Measurements from ENCODE around the gene SIK1. TPM values are rescaled to one million over a fixed set of nuclear protein-coding genes. Genes with fewer than 3 reads are reported as not detected.

The SIK1 gene
- polyA plus RNA-seq, 2 of the 4 experiments (the other 2 are of a cell fraction): 12.2 to 74.0 TPM

DNA sequence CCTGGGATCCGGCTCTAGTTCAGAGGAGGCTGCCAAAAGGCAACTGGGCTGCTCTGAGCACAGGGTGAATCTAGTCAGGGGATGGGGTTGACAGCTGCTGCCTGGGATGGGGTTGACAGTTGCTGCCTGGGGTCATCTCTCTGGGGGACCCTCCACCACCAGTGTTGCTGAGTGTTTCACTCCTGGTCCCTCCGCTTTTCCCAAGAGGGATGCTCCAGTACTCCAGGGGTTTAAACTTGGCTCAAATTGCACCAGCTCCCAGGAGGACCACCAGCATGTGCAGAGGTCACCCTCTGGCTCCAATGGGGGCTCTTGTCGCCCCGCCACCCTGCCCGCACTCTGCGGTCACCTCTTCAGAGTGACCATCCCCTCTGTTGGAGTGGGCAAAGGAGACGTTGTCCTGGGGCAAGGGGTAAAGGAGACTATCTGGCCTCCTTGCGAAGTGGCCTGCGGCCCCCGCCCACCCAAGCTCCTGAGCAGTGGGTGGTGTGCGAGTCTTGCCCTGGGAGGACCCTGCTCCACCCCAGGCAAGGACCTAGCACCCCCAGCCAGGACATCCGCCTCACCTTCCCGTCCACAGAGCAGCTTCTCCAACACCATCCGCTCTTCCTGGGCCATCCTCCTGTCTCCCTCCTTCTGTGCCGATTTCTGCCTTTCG is 52.6 kb downstream of the SIK1 start:
- Histone ChIP-seq H3K4me3 (no peak overlapping the region), H3K4me1 (peaks cover 5% of the 10 kb centered on the region), H3K27ac (peak overlapping the region in 1 of 2 experiments; percentile 26; a peak in 2 of 6 replicates), H3K9me3 (no peaks in the 10 kb centered on the region), H3K4me2 (no peak overlapping the region)
- FAIRE-seq: no peak
- ChIA-PET CTCF (interaction anchor here (0.7 to 1.6 kb wide), 2 partner anchors 10 to 12 kb away, joined by 3 read pairs; no protein-coding TSS in a partner anchor), POLR2A (no interaction called here)
- TF ChIP-seq MYC (IDR thresholded peaks at IDR 0.05; ENCODE audit: borderline replicate concordance, low read length) (no peak), CEBPB (IDR thresholded peaks at IDR 0.05) (no peak), HOXB13 (CRISPR knock-in tag; IDR thresholded peaks at IDR 0.05; ENCODE audit: low read depth) (no peak), REST (IDR thresholded peaks at IDR 0.05) (no peak), RFX5 (IDR thresholded peaks at IDR 0.05) (no peak), FOXS1 (CRISPR knock-in tag; IDR thresholded peaks at IDR 0.05) (no peak), POLR2AphosphoS2 (conservative IDR thresholded peaks at IDR 0.05; ENCODE audit: low read length) (no peak), NPAS2 (CRISPR knock-in tag; IDR thresholded peaks at IDR 0.05; ENCODE audit: borderline replicate concordance) (no peak), NFE2L2 (conservative IDR thresholded peaks at IDR 0.05; ENCODE audit: low read length) (no peak), KDM1A (IDR thresholded peaks at IDR 0.05; ENCODE audit: low read depth) (no peak), CBX2 (IDR thresholded peaks at IDR 0.05; ENCODE audit: borderline replicate concordance, low read depth) (no peak), MAZ (IDR thresholded peaks at IDR 0.05; ENCODE audit: borderline replicate concordance, low read depth, low read length) (no peak), JUN (IDR thresholded peaks at IDR 0.05) (no peak), RNF2 (IDR thresholded peaks at IDR 0.05; ENCODE audit: borderline replicate concordance, low read depth) (no peak), ELK1 (IDR thresholded peaks at IDR 0.05; ENCODE audit: low read depth, low read length) (no peak)
- 91% methylated on average over 13 of the region's 16 CpGs for WGBS (ENCODE audit: missing lambda C conversion rate)
- no peak for ATAC-seq
- DNase-seq (ENCODE audit: low read depth in 1 of 2, low spot score in 1 of 2): no peak

DNA sequence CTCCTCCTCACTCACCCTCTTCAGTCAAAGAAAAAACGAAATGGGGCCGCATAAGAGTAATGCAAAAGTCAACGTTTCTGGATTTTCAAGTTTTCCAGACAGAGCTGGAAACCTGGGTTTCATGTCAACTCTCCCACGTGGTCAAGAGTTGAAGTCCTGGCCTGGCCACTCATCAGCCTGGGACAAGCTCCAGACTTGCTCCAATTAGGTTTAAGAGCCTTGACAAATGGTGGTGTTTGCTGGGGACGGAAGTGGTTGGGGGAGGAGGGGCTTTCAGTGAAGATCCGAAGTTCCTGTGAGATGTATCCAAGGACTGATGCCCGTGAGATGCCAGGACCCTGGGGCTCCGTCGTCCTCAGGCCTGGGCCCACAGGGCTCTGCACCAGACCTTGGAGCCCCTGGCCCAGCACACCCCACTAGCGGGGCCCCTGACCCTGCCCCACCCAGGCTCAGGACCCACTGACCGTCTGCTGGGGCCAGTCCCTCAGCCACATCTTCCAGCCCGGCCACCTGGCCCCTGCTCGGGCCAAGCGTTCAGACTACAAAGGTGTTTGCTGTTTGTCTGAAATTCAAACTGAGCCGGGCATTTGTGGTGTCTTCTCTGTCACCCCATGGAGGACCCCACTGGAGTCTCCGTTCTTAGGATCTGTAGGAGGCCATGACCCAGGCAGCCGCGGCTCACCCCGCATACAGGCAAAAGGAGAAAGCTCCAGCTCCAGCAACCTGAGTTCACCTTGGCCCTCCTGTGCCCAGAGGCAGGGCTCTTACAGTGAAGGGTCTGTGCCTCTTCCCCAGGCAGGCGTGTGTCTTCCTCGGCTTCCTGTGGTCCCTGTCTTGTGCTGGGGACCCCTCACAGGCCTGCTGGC is 53.3 kb downstream of the SIK1 start:
- H3K4me1 ChIP-seq: peaks cover 13% of the 10 kb centered on the region
- CTCF ChIA-PET: no interaction called here
- no peak for ATAC-seq
- 77% methylated on average over 18 of the region's 21 CpGs for WGBS (ENCODE audit: missing lambda C conversion rate)
- 0 out of 6 replicates have a peak overlapping the region, but pooled peaks of 1 of the 2 experiments have one; percentile 26 for H3K27ac ChIP-seq
- FAIRE-seq: no peak
- H3K4me3 ChIP-seq: no peak overlapping the region
- no peak overlapping the region for H3K4me2 ChIP-seq
- no peak for DNase-seq (ENCODE audit: low read depth in 1 of 2, low spot score in 1 of 2)
- POLR2A ChIA-PET: no interaction called here
- H3K9me3 ChIP-seq: no peaks in the 10 kb centered on the region
- TF ChIP-seq PBX3 (IDR thresholded peaks at IDR 0.05) (no peak), JUN (IDR thresholded peaks at IDR 0.05) (no peak), BCL3 (IDR thresholded peaks at IDR 0.05) (no peak), SMC3 (IDR thresholded peaks at IDR 0.05) (no peak), TFCP2L1 (CRISPR knock-in tag; IDR thresholded peaks at IDR 0.05) (no peak), MYC (IDR thresholded peaks at IDR 0.05; ENCODE audit: borderline replicate concordance, low read length) (no peak), E2F6 (IDR thresholded peaks at IDR 0.05; ENCODE audit: borderline replicate concordance, low read depth) (no peak), NR3C1 (IDR thresholded peaks at IDR 0.05) (no peak), HOXA7 (CRISPR knock-in tag; IDR thresholded peaks at IDR 0.05) (no peak), EHMT2 (IDR thresholded peaks at IDR 0.05; ENCODE audit: low read depth) (no peak), ELK1 (IDR thresholded peaks at IDR 0.05; ENCODE audit: low read depth, low read length) (no peak), JUNB (IDR thresholded peaks at IDR 0.05) (no peak)
- TF ChIP-seq, protein P1, sequence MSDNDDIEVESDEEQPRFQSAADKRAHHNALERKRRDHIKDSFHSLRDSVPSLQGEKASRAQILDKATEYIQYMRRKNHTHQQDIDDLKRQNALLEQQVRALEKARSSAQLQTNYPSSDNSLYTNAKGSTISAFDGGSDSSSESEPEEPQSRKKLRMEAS (IDR thresholded peaks at IDR 0.05): no peak

All from A549 (cell line).